ENCODE results near the gene CPEB4. TPM values are rescaled to one million over a fixed set of nuclear protein-coding genes. Genes with fewer than 3 reads are reported as not detected.

Gene CPEB4
- total and polyA plus RNA-seq, 9 of the 15 experiments (the other 6 are each of a cell fraction or from before 2014, with no cell fraction given), result 7.4 to 21.3 (median 12.4) TPM

- TF ChIP-seq ZBTB40 (IDR thresholded peaks at IDR 0.05), result 0 out of 2 replicates have a peak, but pooled peaks have one; percentile 9
- TF ChIP-seq ZBTB40 (CRISPR knock-in tag; IDR thresholded peaks at IDR 0.05), result no peak
- TF ChIP-seq ZNF232 (CRISPR knock-in tag; IDR thresholded peaks at IDR 0.05), result no peak
- no peak for TF ChIP-seq ZNF395 (CRISPR knock-in tag; IDR thresholded peaks at IDR 0.05)
- no peak for TF ChIP-seq TRIM25 (IDR thresholded peaks at IDR 0.05; ENCODE audit: borderline replicate concordance)
- no peak for TF ChIP-seq RFX5 (IDR thresholded peaks at IDR 0.05; ENCODE audit: low read depth, low read length)
- TF ChIP-seq TFAM (CRISPR knock-in tag; conservative IDR thresholded peaks at IDR 0.05), result no peak
- peak; percentile 51; the same call in 1 of the 2 replicates for TF ChIP-seq BHLHE40 (IDR thresholded peaks at IDR 0.05; ENCODE audit: low read length)
- no peak for TF ChIP-seq CSDE1 (IDR thresholded peaks at IDR 0.05)
- TF ChIP-seq NBN (IDR thresholded peaks at IDR 0.05; ENCODE audit: low read depth), result no peak
- no peak for TF ChIP-seq RBBP5 (IDR thresholded peaks at IDR 0.05; ENCODE audit: borderline replicate concordance, insufficient read depth, low read length, poor library complexity, severe bottlenecking)
- TF ChIP-seq ZNF280B (CRISPR knock-in tag; IDR thresholded peaks at IDR 0.05), result no peak
- TF ChIP-seq BACH1 (tag; IDR thresholded peaks at IDR 0.05), result no peak
- no peak for TF ChIP-seq SRSF7 (optimal IDR thresholded peaks at IDR 0.05; ENCODE audit: low read depth, low read length)
- TF ChIP-seq PHTF2 (CRISPR knock-in tag; IDR thresholded peaks at IDR 0.05), result no peak
Observed at GRCh38 chr5:173885475-173886010, 2.6 kb upstream of the CPEB4 start (continued).
